Measurements from ENCODE around the gene CERS6.
"Not testable (repeated sequence)": the region's sequence is repeated elsewhere in the genome, so short reads cannot be mapped to it uniquely, and the experiment has no call there.

Gene CERS6

DNA sequence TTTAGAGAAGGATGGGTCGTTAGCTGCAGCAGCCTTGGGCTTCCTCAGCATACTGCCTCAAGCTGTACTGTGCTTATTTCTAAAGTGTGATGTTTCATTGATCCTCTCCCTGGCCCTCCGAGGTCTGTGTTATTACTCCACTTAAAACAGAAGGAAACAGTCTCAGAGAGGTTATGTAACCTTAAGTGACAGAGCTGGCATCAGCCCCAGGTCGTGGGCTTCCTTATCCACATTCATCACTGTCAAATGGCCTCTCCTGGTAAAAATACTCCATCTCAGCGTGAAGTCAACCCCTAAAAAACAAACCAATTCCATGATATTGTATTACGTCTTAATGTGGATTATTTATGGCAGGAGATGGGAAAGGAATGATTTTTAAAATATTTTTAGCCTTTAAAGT is 193.0 kb downstream of the CERS6 start:
- DNase-seq, result no peak

- no peak for DNase-seq
Measured at GRCh38 chr2:168649562-168649961, 193.5 kb downstream of the CERS6 start.

DNA sequence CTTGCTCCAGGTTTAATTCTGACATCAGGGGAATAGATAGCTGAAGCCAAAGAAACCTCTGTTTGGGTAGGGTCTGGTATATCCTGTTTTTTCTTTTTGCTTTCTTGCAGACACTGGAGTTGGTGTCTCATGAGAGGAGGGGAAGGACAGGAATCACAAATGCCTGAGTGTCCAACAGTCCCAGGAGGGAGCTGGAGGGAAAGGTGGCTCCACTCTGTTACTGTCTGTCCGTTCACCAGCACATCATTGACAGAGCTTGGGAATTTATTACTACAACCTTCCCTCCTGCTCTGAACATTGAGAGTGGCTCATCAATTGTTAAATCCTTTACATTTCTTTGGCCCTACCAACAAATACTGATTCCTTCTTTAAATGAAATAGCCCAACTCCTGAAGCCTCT is 194.1 kb downstream of the CERS6 start:
- DNase-seq, result no peak

GRCh38 chr2:168650781-168651180 is 194.7 kb downstream of the CERS6 start:
- DNase-seq, result no peak

GRCh38 chr2:168652997-168653921 is 197.2 kb downstream of the CERS6 start:
- DNase-seq, result no peak

GRCh38 chr2:168654705-168655104 is 198.6 kb downstream of the CERS6 start:
- DNase-seq, result no peak

- no peak for DNase-seq
Measured at GRCh38 chr2:168655207-168655606, 199.1 kb downstream of the CERS6 start.

DNA sequence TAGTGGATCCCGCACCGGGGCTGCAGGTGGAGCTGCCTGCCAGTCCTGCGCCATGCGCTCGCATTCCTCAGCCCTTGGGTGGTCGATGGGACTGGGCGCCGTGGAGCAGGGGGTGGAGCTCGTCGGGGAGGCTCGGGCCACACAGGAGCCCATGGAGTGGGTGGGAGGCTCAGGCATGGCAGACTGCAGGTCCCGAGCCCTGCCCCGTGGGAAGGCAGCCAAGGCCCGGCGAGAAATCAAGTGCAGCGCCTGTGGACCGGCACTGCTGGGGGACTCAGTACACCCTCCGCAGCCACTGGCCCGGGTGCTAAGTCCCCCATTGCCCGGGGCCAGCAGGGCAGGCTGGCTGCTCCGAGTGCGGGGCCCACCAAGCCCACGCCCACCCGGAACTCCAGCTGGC is 201.3 kb downstream of the CERS6 start:
- DNase-seq, result not testable (repeated sequence)

- no peak for DNase-seq
Measured at GRCh38 chr2:168658706-168659105, 202.6 kb downstream of the CERS6 start.

DNA sequence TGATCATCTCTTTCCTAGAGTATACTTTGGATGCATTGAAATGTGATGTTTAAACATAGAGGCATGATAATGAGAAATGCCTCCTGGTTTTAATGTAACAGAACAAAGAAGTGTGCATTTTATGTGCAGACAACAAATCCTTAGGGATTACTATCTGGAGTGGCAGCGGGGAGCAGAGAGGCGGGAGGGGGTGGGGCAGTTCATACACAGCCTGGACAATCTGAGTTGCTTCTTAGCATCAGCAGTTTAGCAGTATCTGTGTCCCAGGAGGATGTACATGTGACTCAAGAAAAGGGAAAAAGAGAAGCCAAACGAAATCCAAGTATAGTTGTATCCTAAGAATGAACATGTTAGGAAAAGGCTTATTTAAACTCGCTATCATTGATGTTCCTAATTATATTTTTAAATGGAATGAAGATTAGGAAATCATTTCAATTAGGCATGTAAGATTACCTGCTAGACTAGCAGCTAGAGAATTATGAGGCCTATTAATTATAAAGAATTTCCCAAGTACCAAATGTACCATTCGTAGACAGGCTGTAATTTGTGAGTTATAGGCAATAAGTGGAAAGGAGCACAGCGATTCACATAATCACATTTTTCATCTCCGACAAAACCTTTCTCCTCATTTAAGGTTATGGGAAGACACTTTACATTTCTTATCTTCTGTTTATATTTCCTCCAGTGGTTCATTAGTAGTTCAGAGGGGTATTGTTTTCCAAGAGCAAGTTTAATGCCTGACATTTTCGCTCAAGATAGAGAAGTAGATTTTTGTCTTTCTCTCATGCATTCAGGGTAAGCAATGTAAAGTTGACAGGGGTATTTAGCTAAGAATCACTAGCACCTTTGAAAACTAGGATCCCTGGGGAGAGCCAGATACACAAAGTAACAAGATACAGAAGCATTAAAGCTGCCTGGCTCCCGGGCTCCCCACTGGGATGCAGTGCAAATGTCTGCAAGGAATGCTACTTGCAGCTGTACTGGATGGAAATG is 205.1 kb downstream of the CERS6 start:
- DNase-seq, result no peak

GRCh38 chr2:168661863-168662256 is 205.8 kb downstream of the CERS6 start:
- no peak for DNase-seq

- no peak for DNase-seq
Measured at GRCh38 chr2:168662651-168663208, 206.7 kb downstream of the CERS6 start.

DNA sequence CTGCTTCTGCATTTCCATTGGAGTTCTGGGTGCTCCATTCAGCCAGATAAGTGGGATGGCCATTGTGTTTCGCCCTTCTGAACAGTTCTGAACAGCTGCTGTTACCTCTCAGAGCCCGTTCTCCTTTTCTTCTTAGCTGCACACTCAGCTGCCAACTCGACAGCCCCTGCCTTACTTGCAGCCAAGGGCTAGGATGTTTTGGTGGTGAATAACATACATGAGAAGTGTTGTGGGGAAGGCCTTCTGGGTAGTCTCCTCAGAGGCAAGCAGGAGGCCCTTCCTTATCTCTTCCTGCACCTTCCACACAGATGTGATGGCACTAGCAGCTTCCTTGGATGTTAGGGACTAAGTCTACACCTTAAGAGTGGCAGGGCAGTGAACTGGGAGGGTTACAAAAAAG is 207.9 kb downstream of the CERS6 start:
- DNase-seq, result no peak

GRCh38 chr2:168664715-168665114 is 208.6 kb downstream of the CERS6 start:
- not testable (repeated sequence) for DNase-seq

DNA sequence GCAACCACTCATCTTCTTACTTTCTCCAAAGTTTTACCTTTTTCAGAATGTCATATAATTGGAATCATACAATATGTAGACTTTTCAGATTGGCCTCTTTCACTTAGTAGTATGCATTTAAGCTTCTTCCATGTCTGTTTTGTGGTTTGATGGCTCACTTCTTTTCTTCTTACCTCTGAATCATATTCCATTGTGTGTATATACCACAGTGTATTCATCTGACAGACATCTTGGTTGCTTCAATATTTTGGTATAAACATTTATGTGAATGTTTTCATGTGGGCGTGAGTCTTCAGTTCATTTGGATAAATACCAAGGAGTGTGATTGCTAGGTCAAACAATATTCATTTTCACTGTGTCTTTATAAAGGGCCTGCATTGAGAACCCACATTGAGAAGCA is 210.3 kb downstream of the CERS6 start:
- no peak for DNase-seq

DNA sequence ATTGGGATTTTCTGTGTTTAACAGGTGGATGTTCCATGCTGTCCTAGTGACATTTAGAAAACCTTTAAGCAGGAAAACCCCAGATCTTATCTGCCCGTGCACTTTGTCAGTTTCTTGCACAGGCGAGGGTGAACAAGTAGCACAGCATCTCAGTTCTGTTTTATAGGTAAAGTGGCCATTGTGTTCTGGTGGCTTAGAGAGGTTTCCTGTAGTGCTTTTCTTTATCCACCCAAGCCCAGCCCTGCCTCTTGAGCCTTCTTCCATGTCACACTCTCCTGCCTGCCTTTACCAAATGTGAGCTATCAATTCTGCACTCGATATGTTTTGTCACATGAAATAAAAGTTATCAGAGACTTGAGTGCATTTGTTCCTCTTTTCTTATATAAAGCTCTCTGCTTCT is 211.1 kb downstream of the CERS6 start:
- DNase-seq, result no peak

- no peak for DNase-seq
Measured at GRCh38 chr2:168669151-168669550, 213.1 kb downstream of the CERS6 start.

DNA sequence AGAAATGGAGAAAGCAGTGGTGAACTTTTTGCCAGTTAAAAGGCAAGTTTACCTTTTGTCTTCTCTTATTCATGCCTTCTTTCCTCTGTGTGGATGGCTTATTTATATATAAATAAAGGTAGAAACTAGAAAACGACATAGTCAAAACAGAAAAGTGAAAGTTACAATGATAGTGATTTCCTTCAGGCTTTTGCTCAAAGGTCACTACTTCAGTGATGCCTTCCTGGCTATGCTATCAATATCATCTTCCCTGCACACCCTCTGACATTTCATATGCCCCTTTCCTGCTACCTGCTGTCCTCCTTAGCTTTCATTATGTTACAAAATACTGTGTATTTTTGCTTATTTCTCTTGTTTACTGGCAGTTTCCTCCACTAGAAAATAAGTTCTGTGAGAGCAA is 214.4 kb downstream of the CERS6 start:
- DNase-seq, result no peak

DNA sequence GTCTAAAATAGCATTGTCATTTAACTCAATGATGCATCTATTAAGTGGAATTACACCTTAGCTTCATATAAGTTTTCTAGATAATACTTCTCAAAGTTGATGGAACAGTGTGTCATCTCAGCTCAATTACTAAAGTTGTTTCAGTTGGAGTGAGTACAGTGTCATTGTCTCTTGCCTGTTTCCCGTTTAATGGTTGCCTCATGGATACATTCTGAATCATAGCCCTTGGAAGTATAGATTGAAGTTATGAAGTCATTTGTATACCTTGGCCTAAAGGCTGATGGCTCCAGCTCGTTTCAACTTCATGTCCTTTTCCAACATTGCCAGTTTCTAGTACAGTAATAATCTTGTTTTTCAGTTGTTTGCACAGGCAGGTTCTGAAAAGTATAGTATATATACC is 215.9 kb downstream of the CERS6 start:
- DNase-seq, result no peak

DNA sequence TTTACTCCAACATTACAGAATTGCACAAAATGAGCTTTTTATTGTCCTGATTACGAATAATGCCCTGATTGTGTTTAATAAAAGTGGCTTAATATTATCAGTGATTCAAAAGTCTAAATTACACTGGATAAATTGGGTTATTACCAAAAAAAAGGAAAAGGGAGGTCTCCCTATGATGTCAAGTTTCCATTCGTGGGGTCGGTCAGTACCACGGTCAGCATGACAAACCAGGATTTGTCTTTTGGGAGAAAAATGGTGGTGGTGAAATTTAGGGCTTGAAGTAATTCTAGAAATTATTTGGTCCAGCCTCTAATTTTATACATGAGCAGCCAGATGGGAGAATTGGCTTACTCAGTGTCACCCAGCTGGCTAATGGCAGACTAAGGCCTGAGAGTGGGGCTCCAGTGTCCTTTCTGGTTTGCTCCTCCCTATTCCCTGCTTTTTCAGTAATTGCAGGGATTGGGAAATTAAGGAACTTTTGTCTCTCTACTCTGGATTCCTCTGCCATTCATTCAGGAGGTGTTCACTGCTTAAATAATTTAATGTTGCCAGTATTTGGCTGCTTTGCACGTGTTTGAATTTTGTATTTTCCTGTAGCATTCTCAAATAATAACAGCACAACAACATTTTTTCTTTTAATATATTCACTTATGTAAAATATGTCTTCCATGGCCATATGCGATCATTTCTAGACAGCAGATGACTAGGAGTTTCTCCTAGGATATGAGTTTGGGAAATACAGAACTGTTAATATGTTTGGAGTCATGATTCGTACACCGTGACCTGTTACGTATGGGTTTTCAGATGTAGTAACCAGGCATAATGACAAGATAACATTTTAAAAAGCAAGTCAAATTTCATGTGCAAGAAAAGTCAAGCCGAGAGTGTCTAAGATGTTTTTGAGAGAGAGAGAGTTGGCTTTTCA is 217.5 kb downstream of the CERS6 start:
- DNase-seq, result no peak

DNA sequence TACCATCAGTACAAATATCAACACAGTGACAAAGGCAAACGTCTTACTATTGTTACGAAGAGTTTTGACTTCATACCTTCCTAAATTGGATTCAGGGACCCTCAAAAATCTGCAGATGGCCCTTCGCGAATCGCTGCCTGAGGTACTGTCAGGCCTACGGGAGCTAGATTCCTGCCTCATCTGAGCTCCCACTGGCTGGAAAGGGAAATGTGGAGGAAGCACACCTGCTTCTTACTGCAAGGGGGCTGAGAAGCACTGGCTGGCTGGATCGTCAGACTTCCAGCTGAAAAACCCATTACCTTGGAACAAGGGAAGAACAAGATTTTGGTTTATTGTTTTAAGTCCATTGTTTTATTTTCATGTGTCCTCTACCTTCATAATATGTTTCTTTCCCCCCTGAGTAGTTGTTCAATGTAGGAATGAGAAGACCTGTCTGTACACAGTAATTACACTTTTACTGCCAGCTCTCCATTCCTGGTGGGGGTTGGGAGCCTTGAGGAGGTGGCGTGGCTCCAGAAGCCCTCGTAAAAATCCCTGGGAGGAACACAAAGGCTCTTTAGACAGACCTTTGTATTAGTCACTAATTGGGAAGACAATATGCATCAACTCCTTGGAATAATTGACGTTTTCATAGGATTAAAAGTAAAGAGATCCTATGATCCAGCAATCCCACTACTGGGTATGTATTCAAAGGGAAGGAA is 222.2 kb downstream of the CERS6 start:
- no peak for DNase-seq

DNA sequence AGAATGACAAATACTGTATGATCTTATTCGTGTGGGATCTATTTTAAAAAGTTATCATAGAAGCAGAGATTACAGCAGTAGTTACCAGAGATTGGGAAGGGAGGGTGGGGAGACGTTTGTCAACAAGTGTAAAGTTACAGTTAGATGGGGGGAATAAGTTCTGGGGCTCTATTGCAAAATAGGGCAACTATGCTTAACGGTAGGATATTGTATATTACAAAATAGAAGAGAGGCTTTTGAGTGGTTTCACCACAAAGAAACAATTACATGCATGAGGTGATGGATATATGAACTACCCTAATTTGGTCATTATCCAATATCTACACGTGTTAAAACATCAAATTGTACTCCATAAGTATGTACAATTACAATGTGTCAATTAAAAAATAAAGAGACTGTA is 223.0 kb downstream of the CERS6 start:
- DNase-seq, result no peak
